Embryonic facial prominence (tissue), 1 donor: Measurements from ENCODE around the gene ZDHHC3.
"Not testable (repeated sequence)": the region's sequence is repeated elsewhere in the genome, so short reads cannot be mapped to it uniquely, and the experiment has no call there.

Source experiments
- DNase-seq: peaks from one replicate; pipeline ENCODE4 v3.0.0-alpha.2; 2016; ENCODE audit errors: extremely low spot score

Gene ZDHHC3

GRCh38 chr3:44995142-44995770 lies 19.3 kb upstream of the ZDHHC3 start:
- no peak for DNase-seq

- DNase-seq, result no peak
These were observed 17.7 kb upstream of the ZDHHC3 start for GRCh38 chr3:44993471-44994205.

- no peak for DNase-seq
These were observed 16.8 kb upstream of the ZDHHC3 start for GRCh38 chr3:44992555-44993470.

GRCh38 chr3:44991326-44991725 lies 15.4 kb upstream of the ZDHHC3 start:
- DNase-seq, result no peak

GRCh38 chr3:44989636-44990373 lies 13.8 kb upstream of the ZDHHC3 start:
- DNase-seq, result no peak

- no peak for DNase-seq
These were observed 13.2 kb upstream of the ZDHHC3 start for GRCh38 chr3:44989141-44989540.

- no peak for DNase-seq
These were observed 12.1 kb upstream of the ZDHHC3 start for GRCh38 chr3:44988073-44988472.

GRCh38 chr3:44987332-44987731 lies 11.4 kb upstream of the ZDHHC3 start:
- no peak for DNase-seq

- not testable (repeated sequence) for DNase-seq
These were observed 10.4 kb upstream of the ZDHHC3 start for GRCh38 chr3:44986330-44986729.

- DNase-seq, result no peak
These were observed 8.4 kb upstream of the ZDHHC3 start for GRCh38 chr3:44984335-44984734.

GRCh38 chr3:44983484-44983941 lies 7.5 kb upstream of the ZDHHC3 start:
- DNase-seq, result no peak

GRCh38 chr3:44982817-44983216 lies 6.8 kb upstream of the ZDHHC3 start:
- DNase-seq, result no peak

GRCh38 chr3:44981751-44982150 lies 5.8 kb upstream of the ZDHHC3 start:
- no peak for DNase-seq

GRCh38 chr3:44981220-44981619 lies 5.2 kb upstream of the ZDHHC3 start:
- no peak for DNase-seq

GRCh38 chr3:44974416-44974815 lies 1.6 kb downstream of the ZDHHC3 start:
- DNase-seq, result no peak

- DNase-seq, result no peak
These were observed 5.0 kb downstream of the ZDHHC3 start for GRCh38 chr3:44970926-44971490.

GRCh38 chr3:44969828-44970179 lies 6.2 kb downstream of the ZDHHC3 start:
- DNase-seq, result no peak

- no peak for DNase-seq
These were observed 6.7 kb downstream of the ZDHHC3 start for GRCh38 chr3:44969154-44969827.

- DNase-seq, result no peak
These were observed 7.5 kb downstream of the ZDHHC3 start for GRCh38 chr3:44968447-44968858.

GRCh38 chr3:44966795-44967278 lies 9.1 kb downstream of the ZDHHC3 start:
- no peak for DNase-seq

- no peak for DNase-seq
These were observed 10.8 kb downstream of the ZDHHC3 start for GRCh38 chr3:44965165-44965564.
